B cell (primary cell): ENCODE data around the gene IL1RAPL1. TPM values are rescaled to one million over a fixed set of nuclear protein-coding genes. Genes with fewer than 3 reads are reported as not detected.

Experiments
- ATAC-seq: fragments of 200-7000 bp; cut with Tn5 transposase; one replicate; pipeline ENCODE4 v1.10.0; 2021; ENCODE audit warnings: low read depth, mild to moderate bottlenecking, moderate number of reproducible peaks, moderate library complexity
- CTCF ChIA-PET: fragments of 350-600 bp; sonication (Branson Sonifier 250); formaldehyde crosslinking; loops from one replicate; lab custom pipeline; 2021; ENCODE audit warnings: antibody characterized with exemption, inconsistent platforms; lab: Charles Lee
- POLR2A ChIA-PET: fragments of 350-600 bp; sonication (Branson Sonifier 250); formaldehyde crosslinking; loops from one replicate; lab custom pipeline; 2021; ENCODE audit warnings: antibody characterized with exemption; lab: Charles Lee
- DNase-seq: peaks from one replicate; pipeline ENCODE4 v3.0.0; 2013
- H2AFZ ChIP-seq: 2 replicates; pipeline ENCODE4 v1.6.1; 2012; ENCODE audit warnings: mild to moderate bottlenecking, low read depth, low read length; ENCODE audit not compliant: insufficient read depth, poor library complexity, severe bottlenecking
- H3K27ac ChIP-seq, 2 donors: 1 replicate in 1 of 2; 2 replicates in 1 of 2; pipeline ENCODE4 v1.5.1; 2012 to 2013; ENCODE audit warnings: low read length in 2 of 2, mild to moderate bottlenecking in 2 of 2, moderate library complexity in 1 of 2
- H3K27me3 ChIP-seq, 4 experiments: fragments of 200-600 bp in 1 of 4; sonication (generic) in 1 of 4; replicated peaks in 1 of 4; 1 replicate in 2 of 4; 2 replicates in 2 of 4; pipeline versions ENCODE4 v1.6.1 to v1.7.0; 2013 to 2016; ENCODE audit warnings: low read length in 3 of 4, mild to moderate bottlenecking in 2 of 4, mixed read lengths in 1 of 4, moderate library complexity in 1 of 4; ENCODE audit not compliant: insufficient read depth in 4 of 4, control insufficient read depth in 3 of 4; ENCODE audit errors: control extremely low read depth in 1 of 4
- H3K36me3 ChIP-seq, 2 experiments: replicated peaks in 1 of 2; 1 replicate in 1 of 2; 2 replicates in 1 of 2; pipeline versions ENCODE4 v1.6.1 to v1.7.1; 2013; ENCODE audit warnings: low read length in 1 of 2; ENCODE audit not compliant: insufficient read depth in 2 of 2, control insufficient read depth in 1 of 2; ENCODE audit errors: control extremely low read depth in 1 of 2, extremely low read depth in 1 of 2
- H3K4me1 ChIP-seq, 2 donors: fragments of 200-600 bp in 1 of 2; sonication (generic) in 1 of 2; 1 replicate in 1 of 2; 2 replicates in 1 of 2; pipeline versions ENCODE4 v1.5.1 to v1.6.1; 2013 to 2017; ENCODE audit warnings: low read length in 2 of 2; ENCODE audit not compliant: control insufficient read depth in 2 of 2, insufficient read depth in 2 of 2
- H3K4me2 ChIP-seq: replicated peaks from 2 replicates; pipeline ENCODE3; 2012; ENCODE audit warnings: mild to moderate bottlenecking, low read depth, low read length; ENCODE audit not compliant: poor library complexity, severe bottlenecking
- H3K4me3 ChIP-seq, 5 experiments: fragments of 200-600 bp in 1 of 5; sonication (generic) in 1 of 5; 1 replicate in 3 of 5; 2 replicates in 2 of 5; pipeline versions ENCODE4 v1.5.1 to v1.7.0; 2011 to 2016; ENCODE audit warnings: low read length in 4 of 5, mild to moderate bottlenecking in 4 of 5, low read depth in 2 of 5, control low read depth in 1 of 5, moderate library complexity in 1 of 5; ENCODE audit not compliant: insufficient read depth in 1 of 5; ENCODE audit errors: control extremely low read depth in 1 of 5, extremely low read depth in 1 of 5
- H3K79me2 ChIP-seq: fragments of 200-600 bp; sonication (generic); one replicate; pipeline ENCODE4 v1.6.0; 2016; ENCODE audit warnings: low read length; ENCODE audit not compliant: control insufficient read depth, insufficient read depth
- H3K9ac ChIP-seq: fragments of 200-600 bp; sonication (generic); 2 replicates; pipeline ENCODE4 v1.6.1; 2017; ENCODE audit warnings: mild to moderate bottlenecking, low read length, moderate library complexity
- H3K9me3 ChIP-seq, 3 donors: one replicate each; pipeline versions ENCODE4 v1.6.1 to v1.7.1; 2013; ENCODE audit warnings: low read length in 2 of 3; ENCODE audit not compliant: control insufficient read depth in 2 of 3, insufficient read depth in 1 of 3; ENCODE audit errors: control extremely low read depth in 1 of 3
- H4K20me1 ChIP-seq: 2 replicates; pipeline ENCODE4 v1.6.0; 2012; ENCODE audit warnings: mild to moderate bottlenecking, low read length; ENCODE audit not compliant: insufficient read depth, control insufficient read depth, poor library complexity, severe bottlenecking
- H3K27ac Mint-ChIP-seq: one replicate; pipeline ENCODE4 v1.8.0; 2021; ENCODE audit warnings: mixed read lengths
- H3K27me3 Mint-ChIP-seq: one replicate; pipeline ENCODE4 v1.8.0; 2021; ENCODE audit warnings: mixed read lengths
- H3K4me1 Mint-ChIP-seq: one replicate; pipeline ENCODE4 v1.8.0; 2021; ENCODE audit warnings: mixed read lengths
- H3K4me3 Mint-ChIP-seq: one replicate; pipeline ENCODE4 v1.8.0; 2021; ENCODE audit warnings: mixed read lengths
- H3K9me3 Mint-ChIP-seq: one replicate; pipeline ENCODE4 v1.8.0; 2022; ENCODE audit warnings: mixed read lengths; ENCODE audit not compliant: insufficient read depth
- EZH2 ChIP-seq: IDR thresholded peaks from 2 replicates; pipeline ENCODE4 v1.6.1; 2012; ENCODE audit warnings: borderline replicate concordance, low read depth, mild to moderate bottlenecking, moderate library complexity, low read length; ENCODE audit not compliant: insufficient read depth, poor library complexity, severe bottlenecking
- WGBS: methylation state at CpG from one replicate; pipeline ENCODE4 v1.1.5; 2013; ENCODE audit warnings: missing lambda C conversion rate; ENCODE audit not compliant: insufficient coverage; 5-methylcytosine and 5-hydroxymethylcytosine counted together
- intact Hi-C: fragments of 100-400 bp; cut with micrococcal nuclease; formaldehyde crosslinking; loops from one replicate; pipeline ENCODE4 v1.10.0; 2022
- polyA plus RNA-seq: library from polyadenylated mRNA; depleted of rRNA; stranded (reverse); fragments of >200 nt; gene quantifications from 2 replicates; pipeline ENCODE4 v1.2.3, GENCODE V29; 2012
- total RNA-seq, 2 donors: library from RNA; stranded (reverse); fragments of 120-200 nt in 1 of 2; gene quantifications; 1 replicate in 1 of 2; 2 replicates in 1 of 2; pipeline versions ENCODE4 v1.2.3 to v1.2.4, GENCODE V29; 2013 to 2022
- TF ChIP-seq, protein P1 (sequence below): fragments of 200-600 bp; IDR thresholded peaks from one replicate; pipeline ENCODE4 v1.8.0; 2022; ENCODE audit warnings: antibody characterized with exemption, mild to moderate bottlenecking

Gene IL1RAPL1
- total and polyA plus RNA-seq, 2 donors (not counting 1 experiment from before 2014, with no cell fraction given): not detected

DNA sequence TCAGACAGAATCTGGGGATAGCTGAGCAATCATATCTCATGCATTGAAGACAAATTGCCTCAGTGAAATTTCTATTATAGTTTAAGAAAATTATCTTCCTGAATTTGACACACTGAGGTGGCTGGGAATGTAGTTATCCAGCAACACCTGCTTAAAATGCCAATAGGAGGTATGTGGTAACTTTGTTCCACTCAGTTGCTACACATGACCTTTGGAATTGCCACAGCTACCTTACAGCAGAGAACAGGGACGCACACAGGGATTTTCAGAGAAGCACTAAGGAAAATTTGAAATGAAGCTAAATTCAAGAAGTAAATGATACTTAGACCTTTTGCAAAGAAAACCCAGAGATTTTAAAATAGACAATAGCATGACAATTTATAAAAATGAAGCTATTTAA lies 264.6 kb downstream of the IL1RAPL1 start:
- Histone ChIP-seq H3K4me2 (no peak overlapping the region), H3K4me3 (no peak overlapping the region), H3K36me3 (no peaks in the 10 kb centered on the region), H3K9ac (no peak overlapping the region), H2AFZ (no peak overlapping the region), H3K27ac (no peak overlapping the region), H4K20me1 (no peaks in the 10 kb centered on the region), H3K9me3 (no peaks in the 10 kb centered on the region), H3K27me3 (no peaks in the 10 kb centered on the region), H3K79me2 (no peaks in the 10 kb centered on the region), H3K4me1 (no peaks in the 10 kb centered on the region)
- Mint-ChIP-seq H3K9me3 (peaks cover 6% of the 10 kb centered on the region), H3K27ac (no peak overlapping the region), H3K4me1 (no peaks in the 10 kb centered on the region), H3K27me3 (no peaks in the 10 kb centered on the region), H3K4me3 (no peak overlapping the region)
- intact Hi-C loops: no loop called here
- no CpG with 5 or more reads among the region's 1 CpG for WGBS
- no peak for TF ChIP-seq EZH2
- TF ChIP-seq, protein P1, sequence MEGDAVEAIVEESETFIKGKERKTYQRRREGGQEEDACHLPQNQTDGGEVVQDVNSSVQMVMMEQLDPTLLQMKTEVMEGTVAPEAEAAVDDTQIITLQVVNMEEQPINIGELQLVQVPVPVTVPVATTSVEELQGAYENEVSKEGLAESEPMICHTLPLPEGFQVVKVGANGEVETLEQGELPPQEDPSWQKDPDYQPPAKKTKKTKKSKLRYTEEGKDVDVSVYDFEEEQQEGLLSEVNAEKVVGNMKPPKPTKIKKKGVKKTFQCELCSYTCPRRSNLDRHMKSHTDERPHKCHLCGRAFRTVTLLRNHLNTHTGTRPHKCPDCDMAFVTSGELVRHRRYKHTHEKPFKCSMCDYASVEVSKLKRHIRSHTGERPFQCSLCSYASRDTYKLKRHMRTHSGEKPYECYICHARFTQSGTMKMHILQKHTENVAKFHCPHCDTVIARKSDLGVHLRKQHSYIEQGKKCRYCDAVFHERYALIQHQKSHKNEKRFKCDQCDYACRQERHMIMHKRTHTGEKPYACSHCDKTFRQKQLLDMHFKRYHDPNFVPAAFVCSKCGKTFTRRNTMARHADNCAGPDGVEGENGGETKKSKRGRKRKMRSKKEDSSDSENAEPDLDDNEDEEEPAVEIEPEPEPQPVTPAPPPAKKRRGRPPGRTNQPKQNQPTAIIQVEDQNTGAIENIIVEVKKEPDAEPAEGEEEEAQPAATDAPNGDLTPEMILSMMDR: no peak
- DNase-seq: no peak
- ChIA-PET CTCF (no interaction called here), POLR2A (no interaction called here)
- no peak for ATAC-seq

DNA sequence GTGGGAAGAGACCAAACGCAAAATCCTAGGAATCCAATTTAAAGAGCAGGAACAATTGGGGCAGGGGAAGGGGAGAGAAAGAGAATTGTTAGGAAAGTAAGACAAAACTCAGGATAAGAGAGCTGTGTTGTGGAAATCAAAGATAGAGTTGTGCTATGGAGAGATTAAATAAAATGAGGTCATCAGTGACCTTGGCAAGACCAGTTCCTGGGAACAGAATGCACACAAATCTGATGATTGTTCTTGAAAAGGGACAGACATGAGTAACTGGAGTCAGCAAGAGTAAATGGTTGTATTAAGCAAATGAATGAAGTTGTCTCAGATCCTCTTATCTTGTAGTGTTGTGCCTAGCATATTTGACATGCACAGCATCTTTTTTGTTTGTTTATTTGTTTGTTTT lies 267.4 kb downstream of the IL1RAPL1 start:
- intact Hi-C loops: no loop called here
- CTCF ChIA-PET: no interaction called here
- Mint-ChIP-seq H3K27me3 (no peaks in the 10 kb centered on the region), H3K9me3 (peaks cover 6% of the 10 kb centered on the region), H3K27ac (no peak overlapping the region), H3K4me3 (no peak overlapping the region), H3K4me1 (no peaks in the 10 kb centered on the region)
- 100% methylated on average over 1 of the region's 1 CpG for WGBS
- no peak overlapping the region for H3K4me2 ChIP-seq
- no peak overlapping the region for H3K9ac ChIP-seq
- H2AFZ ChIP-seq: no peak overlapping the region
- no peaks in the 10 kb centered on the region for H3K79me2 ChIP-seq
- no peaks in the 10 kb centered on the region for H3K36me3 ChIP-seq
- no peak overlapping the region for H3K4me3 ChIP-seq
- ATAC-seq: no peak
- no peak for DNase-seq
- H3K27me3 ChIP-seq: no peaks in the 10 kb centered on the region
- no peaks in the 10 kb centered on the region for H3K4me1 ChIP-seq
- TF ChIP-seq EZH2: no peak
- TF ChIP-seq, protein P1: no peak
- POLR2A ChIA-PET: no interaction called here
- no peaks in the 10 kb centered on the region for H4K20me1 ChIP-seq
- no peaks in the 10 kb centered on the region for H3K9me3 ChIP-seq
- no peak overlapping the region for H3K27ac ChIP-seq
